Nucleus accumbens (tissue), 56 donors: ENCODE measurements around the gene ZDHHC19.
"Not testable (repeated sequence)": the region's sequence is repeated elsewhere in the genome, so short reads cannot be mapped to it uniquely, and the experiment has no call there.

ENCODE experiments used
- DNase-seq, 56 donors: peaks; one replicate each; lab custom pipeline; 2025; lab: John Stamatoyannopoulos, UW

The ZDHHC19 gene

DNA sequence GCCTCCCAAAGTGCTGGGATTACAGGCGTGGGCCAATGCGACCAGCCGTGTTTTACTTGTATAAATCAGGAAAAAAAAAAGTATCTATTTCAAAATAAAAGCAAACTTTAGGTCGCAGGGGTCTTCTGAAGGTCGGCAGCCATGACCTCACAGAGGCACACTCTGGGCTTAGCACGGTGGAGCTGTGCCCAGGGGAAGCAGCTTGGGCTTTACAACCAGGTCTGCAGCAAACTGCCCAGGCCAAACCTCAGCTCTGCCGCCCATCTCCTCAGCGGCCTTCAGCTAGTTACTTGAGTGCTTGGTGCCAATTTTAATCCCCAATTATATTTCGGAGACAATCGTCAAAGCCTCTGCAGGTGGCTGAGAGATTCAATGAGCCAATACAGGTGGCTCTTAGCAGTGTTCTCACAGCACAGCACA lies 30.1 kb downstream of the ZDHHC19 start:
- no peak for DNase-seq

DNA sequence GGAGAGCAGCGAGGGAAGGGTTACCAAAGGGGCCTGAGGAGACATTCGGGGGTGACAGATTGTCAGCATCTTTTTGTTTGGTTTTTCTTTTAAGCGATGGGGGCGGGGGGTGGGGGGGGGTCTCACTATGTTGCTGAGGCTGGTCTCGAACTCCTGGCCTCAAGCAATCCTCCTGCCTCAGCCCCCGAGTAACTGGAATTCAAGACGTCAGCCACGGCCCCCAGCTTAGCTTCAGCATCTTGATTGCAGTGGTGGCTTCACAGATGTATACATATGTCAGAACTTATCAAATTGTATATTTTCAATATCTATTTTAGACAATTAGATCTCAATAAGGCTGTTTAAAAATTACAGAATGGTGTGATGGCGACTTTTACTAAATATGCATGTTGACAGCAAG lies 30.9 kb downstream of the ZDHHC19 start:
- no peak for DNase-seq

DNA sequence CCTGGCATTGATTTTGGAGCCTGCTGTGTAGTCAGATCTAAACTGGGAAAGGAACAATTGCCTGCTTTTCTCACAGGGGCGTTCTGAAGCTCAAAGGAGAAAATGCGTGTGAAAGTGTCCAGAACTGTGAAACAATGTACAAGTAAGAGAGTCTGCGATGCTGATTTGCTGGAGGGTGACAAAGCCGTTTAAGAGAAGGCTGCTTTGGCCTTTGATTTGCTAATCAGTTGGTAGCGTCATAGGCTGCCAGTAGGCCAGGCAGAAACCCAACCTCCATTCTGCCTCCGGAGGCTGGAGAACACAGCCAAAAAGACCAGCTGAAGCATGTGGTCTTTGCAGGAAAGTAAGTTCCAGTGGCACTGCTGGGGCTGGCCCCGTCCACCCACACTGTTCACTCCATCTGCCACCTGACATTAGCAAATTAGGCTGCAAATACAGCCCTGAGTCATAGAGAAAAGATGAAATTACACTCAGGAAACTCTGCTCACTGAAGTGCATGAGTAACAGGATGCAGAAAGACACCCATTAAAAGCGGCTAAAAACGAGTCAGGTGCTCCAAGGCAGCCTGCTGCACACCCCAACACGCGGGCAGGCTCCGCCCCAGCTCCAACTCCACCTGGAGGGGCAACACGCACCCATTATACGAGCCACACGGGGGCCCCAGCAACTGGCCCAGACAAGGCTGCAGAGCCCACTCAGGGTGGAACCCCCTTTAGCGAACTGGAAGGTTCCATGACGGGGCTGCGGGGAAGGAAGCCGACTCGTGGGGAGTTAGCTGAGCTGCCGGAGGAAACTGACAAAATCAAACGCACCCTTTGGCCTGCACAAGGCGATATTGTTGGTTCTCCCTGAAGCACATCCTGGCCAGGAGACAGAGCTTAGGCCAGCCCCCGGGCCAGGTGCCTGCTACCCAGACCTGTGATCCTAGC lies 31.6 kb downstream of the ZDHHC19 start:
- peak in 55 of 56 donors; percentile 29 to 94 (median 74) for DNase-seq

DNA sequence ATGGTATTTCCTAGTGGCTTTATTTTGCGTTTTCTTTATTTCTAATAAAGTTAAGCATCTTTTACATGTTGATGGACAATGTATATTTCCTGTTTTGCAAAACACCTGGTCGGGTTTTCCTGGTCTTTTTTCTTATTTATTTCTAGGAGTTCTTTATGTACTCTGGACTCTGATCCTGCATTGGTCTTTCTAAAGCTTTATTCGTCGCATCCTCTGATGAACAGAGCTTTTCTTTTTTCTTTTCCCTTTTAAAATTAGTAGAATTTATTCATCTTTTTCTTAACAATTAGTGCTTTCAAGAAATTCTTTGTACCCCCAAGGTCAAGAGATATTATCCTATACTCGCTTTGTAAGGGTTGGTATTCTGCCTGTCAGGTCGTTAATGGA lies 32.2 kb downstream of the ZDHHC19 start:
- no peak for DNase-seq

DNA sequence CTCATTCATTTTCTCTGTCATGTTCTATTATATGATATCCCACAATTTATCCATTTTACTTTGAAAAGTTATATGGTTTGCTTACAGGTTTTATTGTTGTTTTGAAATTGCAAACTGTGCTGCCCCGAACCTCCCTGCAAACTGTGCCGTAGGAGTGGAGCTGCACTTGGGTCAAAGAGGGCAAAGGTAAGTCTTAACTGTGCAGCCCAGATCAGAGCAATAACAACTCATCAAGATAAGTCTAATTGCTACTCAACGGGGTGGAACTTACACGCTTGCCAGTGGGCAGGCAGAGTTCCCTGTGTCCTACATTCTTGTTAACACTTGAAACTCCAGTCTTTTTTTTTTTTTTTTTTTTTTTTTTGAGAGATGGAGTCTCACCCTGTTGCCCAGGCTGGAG lies 33.2 kb downstream of the ZDHHC19 start:
- no peak for DNase-seq

DNA sequence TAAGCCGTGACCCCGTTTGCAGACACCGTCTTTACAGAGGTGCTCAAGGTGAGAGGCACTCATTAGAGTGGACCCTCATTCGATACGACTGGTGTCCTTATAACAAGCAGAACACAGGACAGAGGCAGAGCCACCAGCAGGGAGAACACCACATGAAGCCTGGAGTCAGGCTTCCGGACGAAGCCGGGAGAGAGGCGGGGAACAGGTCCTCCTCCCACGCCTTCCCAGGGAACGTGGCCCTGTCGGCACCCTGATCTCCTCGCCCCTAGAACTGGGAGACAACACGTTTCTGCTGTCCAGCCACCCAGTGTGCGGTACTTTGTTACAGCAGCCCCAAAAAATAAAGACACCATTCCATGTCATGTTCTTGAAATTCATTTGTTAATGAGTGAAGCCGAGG lies 33.6 kb downstream of the ZDHHC19 start:
- no peak for DNase-seq

DNA sequence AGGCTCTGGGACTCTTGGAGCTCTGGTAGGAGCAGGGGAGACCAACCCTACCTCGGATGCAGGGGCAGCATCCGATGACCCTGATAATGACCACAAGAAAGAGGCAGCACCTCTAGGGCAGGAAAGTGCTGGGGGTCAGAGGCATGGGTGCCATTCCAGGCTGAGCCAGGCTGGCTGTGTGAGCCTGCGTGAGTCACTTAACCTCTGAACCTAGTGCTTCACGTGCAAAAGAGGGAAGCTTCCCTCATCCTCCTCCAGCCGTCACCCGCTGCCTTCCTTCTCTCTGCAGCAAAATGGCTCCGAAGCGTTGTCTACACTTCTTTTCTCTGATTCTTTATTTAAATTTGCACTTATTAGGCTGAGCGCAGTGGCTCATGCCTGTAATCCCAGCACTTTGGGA lies 35.5 kb downstream of the ZDHHC19 start:
- no peak for DNase-seq

DNA sequence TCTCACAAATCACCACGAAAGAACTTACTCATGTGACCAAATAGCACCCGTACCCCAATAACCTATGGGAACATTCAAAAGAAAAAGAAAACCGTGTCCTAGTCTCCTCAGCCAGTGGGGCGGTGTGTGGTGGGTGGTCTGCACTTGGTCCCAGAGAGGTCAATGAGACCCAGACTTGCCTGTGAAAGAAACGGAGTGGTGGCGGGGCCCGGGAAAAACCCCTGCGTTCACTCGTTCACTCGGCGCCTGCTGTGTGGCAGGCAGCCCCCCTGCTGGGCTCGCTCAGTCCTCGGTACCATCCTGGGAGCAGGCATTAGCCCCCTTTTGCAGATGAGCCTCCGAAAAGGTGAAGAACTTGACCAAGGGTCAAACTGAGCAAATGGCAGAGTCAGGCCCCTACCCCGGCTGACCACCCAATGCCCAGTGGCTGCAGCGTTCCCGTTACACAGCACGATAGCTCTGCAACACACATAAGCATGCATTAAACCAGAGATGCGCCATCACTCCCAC lies 36.0 kb downstream of the ZDHHC19 start:
- no peak for DNase-seq

DNA sequence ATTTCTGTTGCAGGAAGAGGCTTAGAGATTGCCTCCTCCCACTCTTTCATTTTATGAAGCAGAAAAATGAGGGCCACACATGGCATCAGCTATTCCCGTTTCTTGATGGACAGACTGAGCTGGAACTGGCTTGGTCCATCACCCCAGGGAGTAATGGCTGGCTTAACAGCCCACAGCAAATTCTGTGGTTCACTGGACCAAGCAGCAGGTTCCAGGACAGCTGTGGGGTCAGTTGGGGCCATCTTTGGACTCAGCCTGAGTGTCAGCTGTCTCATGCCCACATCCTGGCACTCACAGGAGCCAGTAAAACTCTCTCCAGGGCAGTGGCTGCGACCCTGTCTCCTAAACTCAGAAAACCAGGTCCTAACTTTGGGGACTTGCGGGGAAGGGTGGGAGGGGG lies 36.5 kb downstream of the ZDHHC19 start:
- no peak for DNase-seq

DNA sequence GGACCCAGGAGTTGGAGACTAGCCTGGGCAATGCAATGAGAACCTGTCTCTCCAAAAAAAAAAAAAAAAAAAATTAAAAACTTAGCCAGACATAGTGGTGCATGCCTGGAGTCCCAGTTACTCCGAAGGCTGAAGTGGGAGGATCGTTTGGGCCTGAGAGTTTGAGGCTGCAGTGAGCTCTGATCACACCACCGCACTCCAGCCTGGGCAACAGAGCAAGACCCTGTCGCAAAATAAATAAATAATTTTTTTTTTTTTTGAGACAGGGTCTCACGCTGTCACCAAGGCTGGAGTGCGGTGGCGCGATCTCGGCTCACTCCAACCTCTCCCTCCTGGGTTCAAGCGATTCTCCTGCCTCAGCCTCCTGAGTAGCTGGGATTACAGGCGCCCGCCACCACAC lies 40.9 kb downstream of the ZDHHC19 start:
- DNase-seq, result not testable (repeated sequence)

DNA sequence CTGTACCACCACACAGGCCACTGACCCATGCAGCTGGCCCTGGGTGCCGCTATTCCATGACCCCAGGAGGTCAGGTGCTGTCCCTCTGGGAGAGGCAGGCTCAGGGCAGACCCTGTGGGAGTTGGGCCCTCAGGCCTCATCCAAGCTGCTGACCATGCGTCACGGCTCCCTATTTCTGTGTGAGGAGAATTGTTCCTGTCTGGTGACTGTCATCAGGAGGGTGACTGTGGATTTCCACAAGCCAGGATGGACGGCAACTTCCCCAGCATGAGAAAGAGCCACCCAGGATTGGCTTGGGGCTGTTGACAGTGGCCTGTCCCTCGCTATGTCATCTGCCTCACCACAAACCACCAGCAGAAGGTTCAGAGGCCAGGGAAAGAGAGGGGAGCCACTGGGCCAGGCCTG lies 41.4 kb downstream of the ZDHHC19 start:
- no peak for DNase-seq

DNA sequence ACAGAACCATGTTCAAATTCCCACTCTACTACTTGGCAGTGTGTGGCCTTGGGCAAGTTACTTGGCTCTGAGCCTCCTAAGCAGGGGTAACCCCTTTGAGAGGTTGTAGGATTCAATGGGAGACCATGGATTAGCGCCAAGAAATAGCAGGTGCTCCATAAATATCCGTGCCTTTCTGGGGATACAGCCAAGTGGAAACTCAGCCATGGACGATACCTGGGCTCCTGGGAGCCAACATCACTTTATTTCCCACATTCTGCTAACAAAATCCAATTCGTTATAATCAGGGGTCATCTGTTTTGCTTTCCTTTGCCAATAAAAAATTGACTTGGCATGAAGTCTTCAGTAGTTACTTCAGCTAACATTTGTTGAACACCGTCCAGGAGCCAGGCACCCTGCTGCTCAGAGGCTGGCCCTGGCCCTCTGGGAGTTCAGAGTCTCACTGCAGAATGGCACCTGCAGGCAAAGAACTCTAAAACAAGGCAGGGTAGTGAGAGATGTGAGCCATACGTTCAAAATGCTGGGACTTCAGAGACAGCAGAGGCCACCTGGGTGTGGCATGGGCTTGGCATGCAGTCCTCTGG lies 42.3 kb downstream of the ZDHHC19 start:
- peak in 1 of 56 donors; percentile 24 for DNase-seq

DNA sequence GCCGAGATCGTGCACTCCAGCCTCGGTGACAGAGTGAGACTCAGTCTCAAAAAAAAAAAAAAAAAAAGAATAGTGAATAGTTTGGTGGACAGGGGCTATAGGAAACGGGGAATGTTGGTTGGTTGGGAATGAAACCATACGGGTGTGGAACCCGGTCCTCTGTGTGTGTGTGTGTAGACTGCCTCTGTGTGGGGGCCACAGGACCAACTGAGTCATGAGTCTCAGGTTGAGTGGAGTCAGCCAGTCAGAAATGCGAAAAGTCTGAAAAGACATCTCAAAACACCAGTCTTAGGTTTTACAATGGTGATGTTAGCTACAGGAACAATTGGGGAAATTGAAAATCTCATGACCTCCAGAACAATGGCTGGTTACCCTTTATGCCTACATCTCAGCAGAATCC lies 44.5 kb downstream of the ZDHHC19 start:
- no peak for DNase-seq

DNA sequence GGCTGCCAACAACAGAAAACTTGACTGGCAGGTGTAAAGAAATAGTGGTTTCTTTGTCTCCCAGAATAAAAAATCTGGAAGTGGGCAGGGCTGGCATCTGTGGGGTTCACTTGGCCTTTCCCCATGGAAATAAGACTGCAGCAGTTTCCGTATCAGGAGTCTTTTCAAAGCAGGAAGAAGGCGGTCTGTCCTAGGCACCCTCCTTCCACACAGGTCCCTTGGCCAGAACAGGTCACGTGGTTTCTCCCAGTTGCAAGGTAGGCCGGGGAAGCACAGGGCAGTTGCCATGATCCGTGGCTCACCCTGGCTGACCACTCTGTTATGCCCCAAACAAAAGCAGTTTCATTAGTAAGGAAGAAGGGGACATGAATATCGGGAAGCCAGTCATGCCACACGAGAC lies 45.4 kb downstream of the ZDHHC19 start:
- no peak for DNase-seq

DNA sequence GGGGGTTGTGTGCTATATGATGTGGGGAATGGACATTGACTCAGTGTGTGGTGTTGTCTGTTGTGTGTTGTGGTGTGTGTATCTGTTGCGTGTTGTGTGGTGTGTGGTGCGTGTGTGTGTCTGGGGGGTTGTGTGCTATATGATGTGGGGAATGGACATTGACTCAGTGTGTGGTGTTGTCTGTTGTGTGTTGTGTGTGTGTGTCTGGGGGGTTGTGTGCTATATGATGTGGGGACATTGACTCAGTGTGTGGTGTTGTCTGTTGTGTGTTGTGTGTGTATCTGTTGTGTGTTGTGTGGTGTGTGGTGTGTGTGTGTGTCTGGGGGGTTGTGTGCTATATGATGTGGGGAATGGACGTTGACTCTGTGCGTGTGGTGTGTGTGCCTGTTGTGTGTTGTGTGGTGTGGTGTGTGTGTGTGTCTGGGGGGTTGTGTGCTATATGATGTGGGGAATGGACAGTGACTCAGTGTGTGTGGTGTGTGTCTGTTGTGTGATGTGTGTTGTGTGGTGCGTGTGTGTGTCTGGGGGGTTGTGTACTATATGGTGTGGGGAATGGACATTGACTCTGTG lies 46.1 kb downstream of the ZDHHC19 start:
- not testable (repeated sequence) for DNase-seq

DNA sequence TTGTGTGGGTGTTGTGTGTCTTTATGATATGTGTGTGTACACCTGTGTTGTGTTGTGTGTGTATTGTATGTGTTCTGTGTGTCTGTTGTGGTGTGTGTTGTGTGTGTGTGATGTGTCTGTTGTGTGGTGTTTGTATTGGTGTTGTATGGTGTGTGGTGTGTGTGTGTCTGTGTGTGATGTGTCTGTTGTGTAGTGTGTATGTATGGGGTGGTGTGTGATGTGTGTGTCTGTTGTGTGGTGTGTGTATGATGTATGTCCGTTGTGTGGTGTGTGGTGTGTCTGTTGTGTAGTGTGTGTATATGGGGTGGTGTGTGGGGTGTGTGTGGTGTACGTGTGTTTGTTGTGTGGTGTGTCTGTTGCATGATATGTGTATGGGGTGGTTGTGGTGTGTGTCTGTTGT lies 46.6 kb downstream of the ZDHHC19 start:
- DNase-seq, result no peak

DNA sequence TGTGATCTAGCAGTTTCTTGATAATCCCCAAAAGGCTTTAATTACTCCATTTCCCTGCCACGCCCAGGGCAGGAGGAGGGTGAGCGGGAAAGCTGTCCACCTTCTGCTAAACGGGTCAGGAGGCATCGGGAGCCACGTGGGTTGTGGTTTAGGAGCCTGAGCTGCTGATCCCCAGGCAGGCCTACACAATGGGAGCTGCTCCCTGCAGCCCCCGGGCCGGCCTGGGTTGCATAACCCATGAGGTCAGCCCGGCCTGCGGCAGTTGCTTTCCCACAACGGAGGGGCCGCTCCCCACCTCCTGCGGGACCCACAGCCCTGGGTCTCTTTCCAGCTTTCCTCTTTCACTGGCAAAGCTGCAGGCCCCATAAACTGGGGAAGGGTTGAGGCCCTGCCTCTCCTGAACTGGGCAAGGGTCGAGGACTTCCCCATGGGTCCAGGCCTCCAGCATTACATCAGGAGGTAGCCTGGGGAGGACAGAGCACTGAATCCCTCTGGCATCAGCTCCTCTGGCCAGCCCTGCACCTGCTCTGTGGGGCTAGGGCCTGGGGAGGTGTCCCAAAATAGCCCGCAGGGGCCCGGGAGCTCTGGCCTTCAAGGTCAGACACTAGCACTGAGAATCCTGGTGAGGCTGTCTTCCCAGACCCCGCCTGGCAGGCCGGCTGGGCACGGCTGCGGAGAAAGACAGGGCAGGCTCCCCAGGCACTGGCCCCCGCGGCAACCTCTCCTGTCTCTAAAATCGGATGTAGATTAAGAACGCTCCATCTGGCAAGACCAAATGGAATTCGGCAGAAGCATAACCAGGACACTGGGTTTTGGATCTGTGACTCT lies 47.3 kb downstream of the ZDHHC19 start:
- DNase-seq, result no peak

DNA sequence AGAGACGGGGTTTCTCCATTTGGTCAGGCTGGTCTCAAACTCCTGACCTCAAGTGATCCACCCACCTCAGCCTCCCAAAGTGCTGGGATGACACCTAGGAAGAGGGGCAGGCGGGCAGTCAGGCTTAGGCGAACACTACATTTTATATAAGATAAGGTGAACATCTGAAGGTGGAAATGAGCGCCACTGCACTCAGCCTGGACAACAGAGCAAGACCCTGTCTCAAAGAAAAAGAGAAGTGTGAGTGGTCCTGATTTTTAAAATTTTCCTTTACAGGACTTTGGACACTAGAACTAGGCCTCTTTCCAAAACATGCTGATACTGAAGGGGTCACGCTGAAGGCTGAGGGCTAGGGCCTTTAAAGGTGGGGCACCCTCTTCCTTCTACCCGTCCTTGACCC lies 48.0 kb downstream of the ZDHHC19 start:
- no peak for DNase-seq

DNA sequence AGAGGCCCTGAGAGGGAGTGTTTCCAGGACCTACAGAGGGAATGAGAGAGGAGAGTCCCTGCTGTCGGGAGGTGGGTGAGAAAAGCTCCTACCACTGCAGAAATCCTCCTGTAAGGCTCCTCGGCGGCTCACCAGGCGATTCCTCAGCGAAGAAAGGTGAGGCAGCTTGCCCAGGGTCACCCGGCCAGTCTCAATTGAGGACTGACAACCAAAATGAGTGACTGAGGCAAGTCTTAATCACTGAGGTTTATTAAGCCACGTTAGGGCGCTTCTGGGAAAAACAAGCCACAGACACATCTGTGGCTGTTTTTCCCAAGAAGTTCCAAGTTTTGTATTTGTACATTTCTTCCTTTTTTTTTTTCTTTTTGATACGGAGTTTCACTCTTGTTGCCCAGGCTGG lies 48.5 kb downstream of the ZDHHC19 start:
- no peak for DNase-seq

DNA sequence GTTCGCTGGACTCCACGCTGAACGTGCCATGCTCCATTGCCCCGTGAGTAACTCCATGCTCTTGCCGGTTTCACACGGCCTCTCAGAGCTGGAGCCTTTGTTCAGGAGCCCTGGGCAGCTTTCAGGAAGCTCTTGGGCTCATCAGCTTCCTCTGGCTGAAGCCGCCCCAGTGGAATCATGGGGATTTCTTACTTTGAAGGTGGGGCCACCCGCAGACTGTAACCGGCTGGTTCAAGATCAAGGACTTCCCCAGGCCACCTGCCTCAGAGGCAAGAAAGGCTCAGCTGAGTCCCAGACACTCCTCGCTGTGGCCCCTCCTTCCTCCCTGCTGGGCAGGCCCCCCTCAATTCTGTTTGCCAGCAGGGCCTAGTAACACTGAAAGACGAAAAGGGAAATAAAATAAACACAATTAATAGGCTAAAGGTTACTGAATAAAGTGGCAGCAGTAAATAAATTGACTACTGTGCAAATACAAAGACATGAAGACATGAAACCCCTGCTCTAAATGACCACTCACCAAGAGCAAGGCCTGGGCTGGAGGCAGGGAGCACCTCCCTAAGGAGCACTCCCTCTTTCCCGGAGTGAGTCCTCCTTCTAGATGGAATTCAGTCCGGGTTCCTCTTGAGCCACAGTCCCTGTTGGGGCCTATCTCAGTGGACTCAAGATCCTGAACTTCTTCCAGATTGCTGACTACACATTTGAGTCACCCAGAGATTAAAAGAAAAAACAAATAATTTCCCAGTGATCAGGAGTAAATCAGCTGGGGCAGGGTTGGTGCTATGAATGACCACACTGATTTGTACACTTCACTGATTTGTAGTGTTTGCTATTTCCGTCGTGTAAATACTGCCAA lies 51.0 kb downstream of the ZDHHC19 start:
- peak in 6 of 56 donors; percentile 3 to 15 (median 10) for DNase-seq
